ENCODE results near the gene CD164L2. TPM values are rescaled to one million over a fixed set of nuclear protein-coding genes. Genes with fewer than 3 reads are reported as not detected.

The CD164L2 gene
- total RNA-seq, 2 experiments from 2014 or later, result not detected

DNA sequence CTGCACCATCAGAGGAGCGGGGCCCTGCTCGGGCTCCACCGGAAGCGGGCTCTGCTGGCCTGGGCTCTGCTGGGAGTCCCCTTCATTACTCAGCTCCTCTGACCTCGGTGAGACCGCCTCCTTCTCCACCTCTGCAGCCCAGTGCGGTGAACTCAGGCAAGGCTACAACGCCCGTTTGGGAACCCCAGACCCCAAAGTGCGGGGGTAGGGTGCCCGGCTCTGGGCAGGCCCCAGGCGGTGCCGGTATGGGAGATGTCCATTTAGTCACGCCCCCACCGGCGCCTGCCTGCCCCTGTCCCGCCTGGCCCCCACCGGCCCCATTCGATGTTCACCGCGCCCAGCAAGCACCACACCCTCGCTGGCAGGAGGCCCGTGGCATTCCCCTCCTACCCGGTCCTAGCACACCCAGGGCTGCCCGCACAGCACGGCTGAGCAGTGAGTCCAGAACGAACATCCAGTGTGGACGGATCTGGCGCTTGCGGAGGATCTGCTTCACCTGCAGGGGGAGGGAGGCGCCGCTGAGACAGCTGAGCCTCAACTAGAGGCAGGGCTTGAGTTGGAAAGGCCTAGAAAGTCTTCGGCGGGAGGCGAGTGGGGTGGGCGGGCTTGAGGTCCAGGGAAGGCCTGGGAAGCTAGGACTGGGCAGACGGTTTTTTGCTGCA, 26.4 kb downstream of the CD164L2 start:
- Mint-ChIP-seq H3K9me3 (no peaks in the 10 kb centered on the region), H3K27me3 (peaks cover 3% of the 10 kb centered on the region), H3K27ac (peak overlapping the region; percentile 93), H3K36me3 (ENCODE audit: low read depth) (no peaks in the 10 kb centered on the region), H3K4me3 (peak overlapping the region; percentile 72), H3K4me1 (peaks cover 43% of the 10 kb centered on the region)
- CTCF ChIA-PET, result interaction anchor here (0.6 to 4.9 kb wide), 25 partner anchors 10 to 1329 kb away, joined by 3 to 68 read pairs (median 6); partner anchors contain the start of genes CD164L2, FCN3, MAP3K6 and SYTL1
- DNase-seq, result no peak
- POLR2A ChIA-PET, result no interaction called here

DNA sequence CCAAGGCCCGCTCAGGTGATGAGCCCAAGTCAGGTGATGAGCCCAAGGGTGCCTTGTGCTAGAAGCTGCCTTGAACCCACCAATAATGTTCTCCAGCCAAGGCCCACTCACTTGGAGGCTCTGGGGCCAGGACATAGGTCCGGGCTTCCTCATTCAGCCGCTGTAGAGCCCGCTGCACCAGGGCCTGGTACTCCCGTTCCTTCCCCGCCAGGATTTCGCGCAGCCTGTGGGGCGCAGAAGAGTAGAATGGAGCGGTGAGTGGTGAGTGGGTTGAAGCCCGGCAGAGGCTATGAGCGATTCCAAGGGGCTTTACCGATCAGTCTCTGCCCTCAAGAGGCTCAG, 26.9 kb downstream of the CD164L2 start:
- Mint-ChIP-seq H3K27me3 (peaks cover 3% of the 10 kb centered on the region), H3K36me3 (ENCODE audit: low read depth) (peaks cover 3% of the 10 kb centered on the region), H3K9me3 (no peaks in the 10 kb centered on the region), H3K4me3 (peak overlapping the region; percentile 25), H3K4me1 (peaks cover 43% of the 10 kb centered on the region), H3K27ac (peak overlapping the region; percentile 26)
- CTCF ChIA-PET, result interaction anchor here (1.0 to 4.9 kb wide), 8 partner anchors 11 to 212 kb away, joined by 3 to 68 read pairs (median 14); partner anchors contain the start of genes MAP3K6 and SYTL1
- no peak for DNase-seq
- POLR2A ChIA-PET, result no interaction called here

DNA sequence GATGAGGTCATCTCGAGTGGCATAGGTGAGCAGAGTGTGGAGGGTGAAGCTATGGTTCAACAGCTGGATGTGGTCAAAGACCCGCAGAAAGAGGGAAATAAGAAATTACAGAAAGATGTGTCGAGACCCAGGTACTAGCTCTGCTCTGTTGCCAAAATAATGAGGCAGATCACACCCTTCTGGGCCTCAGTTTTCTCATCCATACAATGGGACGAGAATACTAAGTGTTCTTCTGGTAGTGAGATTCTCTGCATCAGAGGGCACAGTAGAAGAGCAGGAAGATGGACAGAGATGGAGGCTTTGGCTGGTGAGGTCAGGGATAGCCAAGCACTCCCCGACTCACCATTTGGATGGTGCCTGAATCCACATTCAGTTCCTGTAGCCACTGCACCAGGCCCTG, 27.4 kb downstream of the CD164L2 start:
- Mint-ChIP-seq H3K4me1 (peaks cover 37% of the 10 kb centered on the region), H3K36me3 (ENCODE audit: low read depth) (peaks cover 3% of the 10 kb centered on the region), H3K9me3 (no peaks in the 10 kb centered on the region), H3K27ac (peak overlapping the region; percentile 26), H3K27me3 (peaks cover 3% of the 10 kb centered on the region), H3K4me3 (no peak overlapping the region)
- ChIA-PET CTCF (interaction anchor here (1.0 to 4.9 kb wide), 6 partner anchors 11 to 213 kb away, joined by 3 to 68 read pairs (median 28); partner anchors contain the start of genes MAP3K6 and SYTL1), POLR2A (no interaction called here)
- no peak for DNase-seq

DNA sequence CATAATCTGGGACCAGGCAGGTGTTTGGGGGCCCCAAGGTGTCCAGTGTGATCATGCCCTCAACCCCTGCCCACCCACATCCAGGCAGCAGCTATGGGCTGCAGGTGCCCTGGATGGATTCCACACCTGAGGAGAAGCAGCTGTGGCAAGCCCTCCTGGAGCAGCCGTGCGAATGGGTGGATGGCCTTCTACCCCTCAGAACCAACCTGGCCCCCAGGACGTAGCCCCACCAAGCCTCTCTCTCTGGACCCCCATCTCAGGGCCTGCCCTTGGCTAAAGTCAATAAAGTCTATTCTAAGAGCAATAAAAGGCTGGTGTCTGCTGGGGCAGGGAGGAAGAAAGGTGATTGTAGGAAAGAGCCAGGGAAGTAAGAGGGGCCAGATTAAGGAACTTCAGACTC, 29.5 kb downstream of the CD164L2 start:
- Mint-ChIP-seq H3K9me3 (no peaks in the 10 kb centered on the region), H3K4me1 (peaks cover 27% of the 10 kb centered on the region), H3K4me3 (no peak overlapping the region), H3K27ac (peak overlapping the region; percentile 31), H3K36me3 (ENCODE audit: low read depth) (peaks cover 3% of the 10 kb centered on the region), H3K27me3 (no peaks in the 10 kb centered on the region)
- no peak for DNase-seq
- CTCF ChIA-PET, result interaction anchor here (0.6 to 4.8 kb wide), 7 partner anchors 11 to 82 kb away, joined by 3 to 21 read pairs (median 4); partner anchors contain the start of gene SYTL1
- POLR2A ChIA-PET, result interaction anchor here (0.6 kb wide), 1 partner anchor 10 kb away, joined by 4 read pairs; no protein-coding TSS in a partner anchor

DNA sequence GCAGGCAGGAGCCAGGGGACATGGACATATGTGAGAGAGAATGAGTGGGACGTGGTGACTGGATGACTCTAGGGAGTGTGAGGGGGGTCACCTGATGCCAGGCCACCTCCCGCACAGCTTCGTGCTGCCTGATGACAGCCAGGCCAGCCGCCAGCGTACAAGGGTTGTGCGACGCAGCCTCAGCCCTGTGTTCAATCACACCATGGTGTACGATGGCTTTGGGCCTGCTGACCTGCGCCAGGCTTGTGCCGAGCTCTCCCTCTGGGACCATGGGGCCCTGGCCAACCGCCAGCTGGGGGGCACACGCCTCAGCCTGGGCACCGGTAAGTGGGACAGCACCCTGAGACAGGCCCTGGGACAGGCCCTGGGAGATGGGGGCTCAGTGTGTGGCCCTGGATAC, 30.0 kb downstream of the CD164L2 start:
- H3K9me3 Mint-ChIP-seq, result no peaks in the 10 kb centered on the region
- no peak overlapping the region for H3K27ac Mint-ChIP-seq
- no peak for DNase-seq
- H3K27me3 Mint-ChIP-seq, result no peaks in the 10 kb centered on the region
- H3K4me1 Mint-ChIP-seq, result peaks cover 27% of the 10 kb centered on the region
- ChIA-PET CTCF (interaction anchor here (0.8 to 4.8 kb wide), 5 partner anchors 10 to 42 kb away, joined by 3 to 21 read pairs (median 3); no protein-coding TSS in a partner anchor), POLR2A (interaction anchor here (0.6 kb wide), 1 partner anchor 9 kb away, joined by 4 read pairs; no protein-coding TSS in a partner anchor)
- peaks cover 3% of the 10 kb centered on the region for H3K36me3 Mint-ChIP-seq (ENCODE audit: low read depth)
- H3K4me3 Mint-ChIP-seq, result no peak overlapping the region

DNA sequence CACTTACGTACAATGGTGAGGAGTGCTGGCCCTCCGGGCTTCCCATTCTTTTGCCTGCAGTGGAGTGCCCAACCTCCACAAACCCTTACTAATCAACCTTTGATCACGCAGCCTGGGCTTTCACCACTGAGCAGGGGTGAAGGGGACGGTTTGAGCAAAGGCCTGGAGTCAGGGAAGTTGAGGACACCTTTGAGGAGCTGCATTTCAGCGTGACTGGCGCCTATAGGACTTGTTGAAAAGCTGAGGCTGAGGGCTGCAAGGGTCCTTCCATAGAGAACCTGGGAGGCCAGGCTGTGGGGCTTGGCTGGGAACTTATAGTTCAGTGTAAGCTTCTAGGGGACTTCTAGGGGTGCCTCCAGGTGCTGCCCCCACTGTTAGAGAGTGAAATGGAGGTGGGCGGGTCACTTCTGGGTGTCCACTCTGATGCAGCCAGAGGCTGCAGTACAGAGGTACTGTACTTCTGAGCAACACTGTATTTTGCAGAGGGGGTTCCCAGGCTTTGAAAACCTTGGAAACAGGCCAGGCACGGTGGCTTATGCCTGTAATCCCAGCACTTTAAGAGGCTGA, 31.5 kb downstream of the CD164L2 start:
- Mint-ChIP-seq H3K27me3 (no peaks in the 10 kb centered on the region), H3K27ac (no peak overlapping the region), H3K36me3 (ENCODE audit: low read depth) (peaks cover 7% of the 10 kb centered on the region), H3K4me1 (peaks cover 23% of the 10 kb centered on the region), H3K9me3 (no peaks in the 10 kb centered on the region), H3K4me3 (no peak overlapping the region)
- ChIA-PET POLR2A (no interaction called here), CTCF (interaction anchor here (0.7 kb wide), 1 partner anchor 11 kb away, joined by 3 read pairs; no protein-coding TSS in a partner anchor)
- DNase-seq, result no peak

DNA sequence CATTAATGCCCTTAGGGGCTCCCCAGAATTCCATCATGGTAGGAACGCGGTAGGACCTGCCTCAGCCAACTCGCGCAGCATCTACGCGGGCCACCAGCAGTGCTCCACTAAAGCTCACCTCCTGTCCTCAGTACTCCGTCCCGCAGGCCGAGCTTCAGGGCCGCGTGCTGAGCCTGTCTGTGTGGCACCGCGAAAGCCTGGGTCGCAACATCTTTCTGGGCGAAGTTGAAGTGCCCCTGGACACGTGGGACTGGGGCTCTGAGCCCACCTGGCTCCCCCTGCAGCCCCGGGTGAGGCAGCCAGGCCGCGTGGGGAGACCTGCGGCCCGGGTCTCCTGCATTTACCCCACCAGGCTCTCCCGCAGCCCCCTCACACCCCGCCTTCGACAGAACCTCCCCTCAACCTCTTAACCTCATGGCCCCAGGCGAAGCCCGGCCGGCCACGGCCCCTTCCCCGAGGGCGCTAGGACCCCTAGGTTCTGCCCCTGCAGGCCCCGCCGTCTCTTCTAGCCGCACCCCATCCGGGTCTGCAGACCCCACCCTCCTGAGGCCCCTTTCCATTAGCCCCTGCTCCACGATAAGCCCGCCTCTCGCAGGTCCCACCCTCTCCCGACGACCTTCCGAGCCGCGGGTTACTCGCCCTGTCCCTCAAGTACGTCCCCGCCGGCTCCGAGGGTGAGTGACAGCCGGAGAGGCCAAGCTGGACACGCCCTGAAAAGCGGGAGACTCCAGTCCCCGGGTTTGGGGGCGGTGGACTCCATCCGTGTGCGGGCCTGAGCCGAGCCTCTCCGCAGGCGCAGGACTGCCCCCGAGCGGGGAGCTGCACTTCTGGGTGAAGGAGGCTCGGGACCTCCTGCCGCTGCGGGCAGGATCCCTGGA, 32.2 kb downstream of the CD164L2 start:
- no peak for DNase-seq

DNA sequence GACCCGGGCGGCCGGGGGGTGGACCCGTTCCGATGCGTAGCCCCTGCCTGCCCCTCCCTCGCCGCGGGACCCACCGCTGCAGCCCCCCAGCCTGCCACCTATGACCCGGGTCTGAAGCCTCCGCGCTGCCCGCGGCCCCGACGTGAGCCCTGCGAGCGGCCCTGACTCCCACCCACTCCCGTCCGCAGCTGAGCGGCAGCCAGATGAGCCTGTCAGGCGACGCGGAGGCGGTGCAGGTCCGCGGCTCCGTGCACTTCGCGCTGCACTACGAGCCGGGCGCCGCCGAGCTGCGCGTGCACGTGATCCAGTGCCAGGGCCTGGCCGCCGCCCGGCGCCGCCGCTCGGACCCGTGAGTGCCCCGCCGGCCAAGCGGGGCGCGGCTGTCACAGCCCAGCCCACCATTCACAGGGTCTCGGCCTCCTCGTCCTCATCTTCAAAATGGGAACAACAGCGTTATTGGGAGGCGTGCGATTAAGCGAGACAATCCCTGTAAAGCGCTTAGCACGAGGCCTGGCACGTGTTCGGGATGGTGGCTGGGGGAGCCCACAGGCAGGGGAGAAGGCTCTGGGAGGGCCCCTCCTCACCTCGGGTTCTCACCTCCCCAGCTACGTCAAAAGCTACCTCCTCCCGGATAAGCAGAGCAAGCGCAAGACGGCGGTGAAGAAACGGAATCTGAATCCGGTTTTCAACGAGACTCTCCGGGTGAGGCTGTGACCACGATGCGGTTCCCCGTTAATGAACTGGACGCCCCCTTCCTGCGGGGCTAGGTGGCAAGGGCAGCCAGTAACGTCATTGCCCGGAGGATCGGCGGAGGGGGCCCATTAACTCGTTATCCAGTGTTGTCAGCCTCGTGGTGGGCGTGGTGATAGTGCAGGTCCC, 33.1 kb downstream of the CD164L2 start:
- no peak for DNase-seq
- H3K9me3 Mint-ChIP-seq, result no peaks in the 10 kb centered on the region
- no peaks in the 10 kb centered on the region for H3K27me3 Mint-ChIP-seq
- H3K36me3 Mint-ChIP-seq (ENCODE audit: low read depth), result peaks cover 16% of the 10 kb centered on the region
- POLR2A ChIA-PET, result interaction anchor here (0.6 kb wide), 1 partner anchor 12 kb away, joined by 4 read pairs; no protein-coding TSS in a partner anchor
- peaks cover 19% of the 10 kb centered on the region for H3K4me1 Mint-ChIP-seq
- H3K27ac Mint-ChIP-seq, result no peak overlapping the region
- H3K4me3 Mint-ChIP-seq, result no peak overlapping the region
- CTCF ChIA-PET, result interaction anchor here (1.3 to 2.3 kb wide), 4 partner anchors 13 to 49 kb away, joined by 3 to 6 read pairs (median 4); no protein-coding TSS in a partner anchor

More for the DNA sequence above, 32.2 kb downstream of the CD164L2 start:
- Mint-ChIP-seq H3K4me1 (peaks cover 21% of the 10 kb centered on the region), H3K9me3 (no peaks in the 10 kb centered on the region), H3K27ac (no peak overlapping the region), H3K27me3 (no peaks in the 10 kb centered on the region), H3K36me3 (ENCODE audit: low read depth) (peaks cover 11% of the 10 kb centered on the region), H3K4me3 (no peak overlapping the region)
- POLR2A ChIA-PET, result interaction anchor here (0.6 kb wide), 1 partner anchor 13 kb away, joined by 4 read pairs; no protein-coding TSS in a partner anchor
- CTCF ChIA-PET, result interaction anchor here (0.7 to 1.4 kb wide), 2 partner anchors 12 to 50 kb away, joined by 3 read pairs; no protein-coding TSS in a partner anchor

DNA sequence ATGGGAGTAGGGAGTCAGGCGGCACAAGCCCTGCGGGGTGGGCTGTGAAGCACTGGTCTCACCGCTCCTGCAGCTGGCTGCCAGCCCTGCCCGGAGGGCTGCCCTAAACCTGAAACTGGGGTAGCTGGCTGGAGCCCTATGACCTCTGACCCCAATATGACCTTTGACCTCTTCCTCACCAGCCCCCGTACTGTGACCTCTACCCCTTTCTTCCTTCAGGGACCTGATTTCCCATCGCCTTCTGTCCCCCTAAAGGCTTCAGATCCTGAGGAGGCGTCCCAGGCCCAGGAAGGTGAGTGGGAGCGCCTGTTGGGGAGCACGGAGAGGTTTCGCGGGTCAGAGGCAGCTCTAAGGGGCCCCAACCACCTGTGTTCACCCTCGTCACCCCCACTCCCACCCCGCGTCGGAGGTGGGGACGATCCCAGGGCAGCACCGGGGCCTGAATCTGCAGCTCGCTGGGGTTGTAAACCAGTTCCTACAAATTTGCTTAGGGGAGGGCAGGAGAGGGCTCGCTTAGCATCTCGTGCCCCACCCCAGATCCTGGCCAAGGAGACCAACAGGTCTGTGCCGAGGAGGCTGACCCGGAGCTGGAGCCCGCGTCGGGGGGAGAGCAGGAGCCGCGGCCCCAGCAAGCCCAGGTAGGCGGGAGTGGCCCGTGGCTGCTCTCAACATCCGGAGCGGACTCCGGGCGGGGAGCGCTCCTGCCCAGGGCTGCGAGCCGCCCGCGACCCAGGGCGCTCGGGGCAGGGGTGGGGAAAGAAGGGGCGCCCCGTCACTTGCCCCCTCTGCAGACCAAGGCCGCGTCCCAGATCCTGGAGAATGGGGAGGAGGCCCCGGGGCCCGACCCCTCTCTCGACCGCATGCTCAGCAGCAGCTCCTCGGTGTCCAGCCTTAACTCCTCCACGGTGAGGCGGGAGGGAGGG, 34.0 kb downstream of the CD164L2 start:
- DNase-seq, result peak; percentile 45
- Mint-ChIP-seq H3K27ac (no peak overlapping the region), H3K4me3 (peak overlapping the region; percentile 44), H3K36me3 (ENCODE audit: low read depth) (peaks cover 19% of the 10 kb centered on the region), H3K4me1 (peaks cover 22% of the 10 kb centered on the region), H3K27me3 (no peaks in the 10 kb centered on the region), H3K9me3 (no peaks in the 10 kb centered on the region)
- ChIA-PET POLR2A (no interaction called here), CTCF (interaction anchor here (0.6 to 2.3 kb wide), 6 partner anchors 12 to 48 kb away, joined by 3 to 6 read pairs (median 3); partner anchors contain the start of gene MAP3K6)

DNA sequence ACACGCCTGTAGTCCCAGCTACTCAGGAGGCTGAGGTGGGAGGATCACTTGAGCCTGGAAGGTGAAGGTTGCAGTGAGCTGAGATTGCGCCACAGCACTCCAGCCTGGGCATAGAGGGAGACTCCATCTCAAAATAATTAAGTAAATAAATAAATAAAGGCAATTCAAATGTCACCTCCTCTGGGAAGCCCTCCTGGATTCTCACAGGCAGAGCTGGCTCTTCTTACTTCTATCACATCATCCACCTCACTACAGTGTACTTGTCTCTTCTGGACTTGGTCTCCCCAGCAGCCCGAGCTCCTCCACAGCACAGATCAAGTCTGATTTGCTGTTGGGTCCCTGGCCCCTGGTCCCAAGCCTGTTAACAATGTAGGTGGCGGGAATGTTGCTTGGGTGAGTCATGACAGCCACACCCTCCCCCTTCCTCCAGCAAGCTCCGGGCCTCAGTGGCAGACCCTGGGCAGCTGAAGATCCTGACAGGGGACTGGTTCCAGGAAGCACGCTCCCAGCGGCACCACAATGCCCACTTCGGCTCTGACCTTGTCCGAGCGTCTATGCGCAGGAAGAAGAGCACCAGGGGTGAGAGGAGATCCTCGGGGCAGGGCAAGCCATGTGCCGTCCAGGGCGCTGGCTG, 36.0 kb downstream of the CD164L2 start:
- no peaks in the 10 kb centered on the region for H3K27me3 Mint-ChIP-seq
- H3K9me3 Mint-ChIP-seq, result no peaks in the 10 kb centered on the region
- no peak overlapping the region for H3K4me3 Mint-ChIP-seq
- CTCF ChIA-PET, result interaction anchor here (1.4 to 9.0 kb wide), 3 partner anchors 10 to 46 kb away, joined by 5 to 68 read pairs (median 17); partner anchors contain the start of gene MAP3K6
- H3K36me3 Mint-ChIP-seq (ENCODE audit: low read depth), result peaks cover 24% of the 10 kb centered on the region
- no peak for DNase-seq
- H3K4me1 Mint-ChIP-seq, result peaks cover 31% of the 10 kb centered on the region
- POLR2A ChIA-PET, result no interaction called here
- peak overlapping the region; percentile 41 for H3K27ac Mint-ChIP-seq

Data from activated CD4-positive, alpha-beta T cell treated with anti-CD3 and anti-CD28 coated beads, Interleukin-2, amount 10 ng/mL, durations not matched to agents 7 days and 5 days (primary cell).